Measurements from ENCODE around the gene TIA1.

DNA sequence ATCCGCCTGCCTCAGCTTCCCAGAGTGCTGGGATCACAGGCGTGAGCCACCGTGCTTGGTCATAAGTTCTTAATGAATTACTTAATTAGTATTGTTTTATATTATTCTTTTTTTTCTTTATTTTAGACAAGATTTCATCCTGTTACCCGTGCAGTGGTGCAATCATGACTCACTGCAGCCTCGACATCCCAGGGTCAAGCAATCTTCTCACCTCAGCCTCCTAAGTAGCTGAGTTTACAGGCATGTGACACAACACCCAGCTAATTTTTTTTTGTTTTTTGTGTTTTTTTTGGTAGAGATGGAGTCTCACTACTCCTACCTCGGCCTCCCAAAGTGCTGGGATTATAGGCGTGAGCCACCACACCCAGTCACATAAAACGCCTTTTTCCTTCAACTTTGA lies 74.9 kb downstream of the TIA1 start:
- TF ChIP-seq, protein P1, sequence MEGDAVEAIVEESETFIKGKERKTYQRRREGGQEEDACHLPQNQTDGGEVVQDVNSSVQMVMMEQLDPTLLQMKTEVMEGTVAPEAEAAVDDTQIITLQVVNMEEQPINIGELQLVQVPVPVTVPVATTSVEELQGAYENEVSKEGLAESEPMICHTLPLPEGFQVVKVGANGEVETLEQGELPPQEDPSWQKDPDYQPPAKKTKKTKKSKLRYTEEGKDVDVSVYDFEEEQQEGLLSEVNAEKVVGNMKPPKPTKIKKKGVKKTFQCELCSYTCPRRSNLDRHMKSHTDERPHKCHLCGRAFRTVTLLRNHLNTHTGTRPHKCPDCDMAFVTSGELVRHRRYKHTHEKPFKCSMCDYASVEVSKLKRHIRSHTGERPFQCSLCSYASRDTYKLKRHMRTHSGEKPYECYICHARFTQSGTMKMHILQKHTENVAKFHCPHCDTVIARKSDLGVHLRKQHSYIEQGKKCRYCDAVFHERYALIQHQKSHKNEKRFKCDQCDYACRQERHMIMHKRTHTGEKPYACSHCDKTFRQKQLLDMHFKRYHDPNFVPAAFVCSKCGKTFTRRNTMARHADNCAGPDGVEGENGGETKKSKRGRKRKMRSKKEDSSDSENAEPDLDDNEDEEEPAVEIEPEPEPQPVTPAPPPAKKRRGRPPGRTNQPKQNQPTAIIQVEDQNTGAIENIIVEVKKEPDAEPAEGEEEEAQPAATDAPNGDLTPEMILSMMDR (conservative IDR thresholded peaks at IDR 0.05 in 1 of 2, IDR thresholded peaks at IDR 0.05 in 1 of 2; ENCODE audit: low read depth in 1 of 2, low read length in 2 of 2): no peak
- TF ChIP-seq EZH2 (IDR thresholded peaks at IDR 0.05; ENCODE audit: low read length, missing control alignments): no peak

All from fibroblast of lung (primary cell).